SJSA1 (cell line): ENCODE measurements around the gene NRROS. TPM values are rescaled to one million over a fixed set of nuclear protein-coding genes. Genes with fewer than 3 reads are reported as not detected.

Experiments used
- DNase-seq, 2 experiments: peaks; one replicate each; pipeline ENCODE4 v3.0.0-alpha.2; 2015 to 2020; ENCODE audit warnings: low spot score in 2 of 2, low read depth in 1 of 2
- H3K27ac ChIP-seq: fragments of 250-450 bp; sonication (Bioruptor Pico); 2 replicates; pipeline ENCODE4 v1.5.1; 2020; ENCODE audit warnings: mild to moderate bottlenecking, moderate library complexity
- H3K27me3 ChIP-seq: fragments of 250-450 bp; sonication (Bioruptor Pico); replicated peaks from 2 replicates; pipeline ENCODE4 v1.5.1; 2020; ENCODE audit warnings: mild to moderate bottlenecking, moderate library complexity
- H3K36me3 ChIP-seq: fragments of 250-450 bp; sonication (Bioruptor Pico); 2 replicates; pipeline ENCODE4 v1.5.1; 2020; ENCODE audit warnings: mild to moderate bottlenecking
- H3K4me1 ChIP-seq: fragments of 250-450 bp; sonication (Bioruptor Pico); replicated peaks from 2 replicates; pipeline ENCODE4 v1.6.1; 2021; ENCODE audit warnings: mild to moderate bottlenecking
- H3K4me3 ChIP-seq: fragments of 250-450 bp; sonication (Bioruptor Pico); 2 replicates; pipeline ENCODE4 v1.5.1; 2020; ENCODE audit warnings: mild to moderate bottlenecking
- H3K9me3 ChIP-seq: fragments of 250-450 bp; sonication (Bioruptor Pico); replicated peaks from 2 replicates; pipeline ENCODE4 v1.5.1; 2020; ENCODE audit warnings: mild to moderate bottlenecking
- total RNA-seq: library from RNA; depleted of rRNA; stranded (reverse); fragments of >200 nt; shearing (Covaris generic); gene quantifications from 2 replicates; pipeline ENCODE4 v1.2.3, GENCODE V29; 2014

The NRROS gene
- total RNA-seq, 1 experiment from 2014 or later: 0.11 TPM

GRCh38 chr3:196645897-196646665, 6.6 kb downstream of the NRROS start:
- no peaks in the 10 kb centered on the region for H3K36me3 ChIP-seq
- H3K9me3 ChIP-seq: no peaks in the 10 kb centered on the region
- peaks cover under 1% of the 10 kb centered on the region for H3K4me1 ChIP-seq
- H3K4me3 ChIP-seq: no peak overlapping the region
- H3K27ac ChIP-seq: no peak overlapping the region
- no peak for DNase-seq
- no peaks in the 10 kb centered on the region; the same call in none of the 2 replicates for H3K27me3 ChIP-seq

- Histone ChIP-seq H3K36me3 (no peaks in the 10 kb centered on the region), H3K27ac (no peak overlapping the region), H3K4me3 (no peak overlapping the region), H3K9me3 (no peaks in the 10 kb centered on the region), H3K27me3 (no peaks in the 10 kb centered on the region; the same call in none of the 2 replicates), H3K4me1 (peaks cover 4% of the 10 kb centered on the region)
- no peak for DNase-seq
Measured at GRCh38 chr3:196646666-196647216, 7.2 kb downstream of the NRROS start.

DNA sequence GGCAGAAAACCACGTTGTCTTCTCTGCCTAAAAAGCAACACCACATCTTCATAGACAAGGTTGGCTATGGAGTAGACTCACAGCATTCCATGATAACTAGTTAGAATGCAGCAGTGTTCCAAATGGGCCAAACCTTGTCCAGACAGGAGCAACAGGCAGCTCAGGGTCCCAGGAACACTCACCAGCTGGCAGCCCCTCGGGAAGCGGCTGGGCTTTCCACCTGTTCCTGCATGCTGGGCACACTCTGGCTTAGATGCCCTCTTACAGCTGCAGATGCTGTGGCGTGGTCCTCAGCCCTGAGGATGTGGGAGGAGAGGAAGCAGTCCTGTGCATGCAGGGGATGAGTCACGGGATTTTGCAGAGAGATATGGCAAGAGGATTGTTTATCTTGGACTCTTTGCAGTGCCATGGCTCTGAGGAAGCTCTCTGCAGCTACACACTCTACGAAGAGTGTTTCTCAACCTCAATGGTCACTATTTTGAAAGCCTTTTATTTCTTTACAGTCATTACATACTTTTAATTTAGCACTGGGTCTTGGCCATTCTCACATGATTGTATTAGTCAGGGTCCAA, 11.3 kb downstream of the NRROS start:
- Histone ChIP-seq H3K4me3 (no peak overlapping the region), H3K9me3 (no peaks in the 10 kb centered on the region), H3K4me1 (peaks cover 4% of the 10 kb centered on the region), H3K27ac (no peak overlapping the region), H3K36me3 (no peaks in the 10 kb centered on the region), H3K27me3 (no peaks in the 10 kb centered on the region; the same call in 1 of the 2 replicates)
- peak; percentile 23 to 55 for DNase-seq

DNA sequence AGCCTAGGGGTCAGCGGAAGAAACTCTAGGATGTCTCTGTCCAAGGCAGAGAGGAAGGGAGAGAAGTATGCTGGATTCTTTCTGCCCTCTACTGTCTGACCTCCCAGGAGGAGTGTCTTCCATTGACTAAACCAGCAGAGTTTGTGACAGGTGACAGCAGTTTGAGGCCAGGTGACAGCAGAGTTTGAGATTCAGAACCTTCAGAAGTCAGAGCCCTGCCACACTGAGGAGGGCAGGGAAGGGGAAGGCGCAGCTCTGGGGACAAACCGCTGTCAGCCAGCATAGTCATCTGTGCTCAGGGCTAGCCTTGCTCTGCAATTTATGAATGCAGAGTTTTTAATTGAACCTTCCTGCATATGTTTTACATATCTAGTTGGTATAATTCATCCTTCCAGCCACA, 12.3 kb downstream of the NRROS start:
- no peaks in the 10 kb centered on the region for H3K9me3 ChIP-seq
- H3K27ac ChIP-seq: no peak overlapping the region
- no peaks in the 10 kb centered on the region; the same call in 1 of the 2 replicates for H3K27me3 ChIP-seq

GRCh38 chr3:196652961-196653795, 13.7 kb downstream of the NRROS start:
- no peaks in the 10 kb centered on the region for H3K9me3 ChIP-seq

More for the DNA sequence above, 12.3 kb downstream of the NRROS start:
- no peak overlapping the region for H3K4me3 ChIP-seq
- no peaks in the 10 kb centered on the region for H3K36me3 ChIP-seq
- no peak for DNase-seq
- peaks cover 4% of the 10 kb centered on the region for H3K4me1 ChIP-seq

DNA sequence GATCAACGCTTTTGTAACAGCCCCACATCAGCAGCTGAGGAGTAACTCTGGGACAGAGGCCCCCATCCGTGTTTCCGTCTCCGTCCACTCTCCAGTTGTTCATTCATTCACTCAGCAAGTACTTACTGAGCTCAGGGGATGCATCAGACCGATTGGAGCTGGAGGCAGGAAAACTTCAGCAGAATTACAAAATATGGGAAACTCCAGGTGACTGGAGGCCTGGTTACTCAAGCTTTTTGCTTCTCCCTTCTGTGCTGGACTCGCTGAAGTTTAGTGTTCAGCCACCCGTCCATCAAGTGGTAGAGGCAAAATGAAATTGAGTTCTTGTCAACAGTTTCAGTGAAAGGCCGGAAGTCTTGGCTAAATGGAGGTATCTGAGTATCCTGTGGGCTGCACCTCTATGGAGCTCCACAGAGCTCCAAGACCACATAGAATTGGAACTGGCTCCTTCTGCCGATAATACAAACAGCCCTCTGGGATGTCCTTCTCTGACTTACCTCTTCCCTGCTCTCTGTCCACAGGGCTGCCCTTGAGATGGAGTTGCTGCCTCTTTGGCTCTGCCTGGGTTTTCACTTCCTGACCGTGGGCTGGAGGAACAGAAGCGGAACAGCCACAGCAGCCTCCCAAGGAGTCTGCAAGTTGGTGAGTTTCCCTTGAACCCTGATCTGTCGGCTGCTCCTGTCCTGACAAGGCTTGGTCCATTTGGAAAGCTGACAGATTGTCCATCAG, 14.7 kb downstream of the NRROS start:
- DNase-seq: no peak
- no peak overlapping the region for H3K27ac ChIP-seq

More at GRCh38 chr3:196652961-196653795, 13.7 kb downstream of the NRROS start:
- H3K4me1 ChIP-seq: peaks cover 4% of the 10 kb centered on the region
- no peak overlapping the region for H3K27ac ChIP-seq
- H3K36me3 ChIP-seq: no peaks in the 10 kb centered on the region
- peaks cover 3% of the 10 kb centered on the region; the same call in 1 of the 2 replicates for H3K27me3 ChIP-seq
- no peak for DNase-seq
- no peak overlapping the region for H3K4me3 ChIP-seq

GRCh38 chr3:196654735-196655090, 15.2 kb downstream of the NRROS start:
- Histone ChIP-seq H3K4me1 (peaks cover 4% of the 10 kb centered on the region), H3K9me3 (no peaks in the 10 kb centered on the region), H3K4me3 (no peak overlapping the region), H3K27ac (no peak overlapping the region), H3K27me3 (peaks cover 5% of the 10 kb centered on the region; the same call in 1 of the 2 replicates), H3K36me3 (no peaks in the 10 kb centered on the region)
- no peak for DNase-seq

More for the DNA sequence above, 14.7 kb downstream of the NRROS start:
- Histone ChIP-seq H3K9me3 (no peaks in the 10 kb centered on the region), H3K4me3 (no peak overlapping the region), H3K36me3 (no peaks in the 10 kb centered on the region), H3K4me1 (peaks cover 4% of the 10 kb centered on the region), H3K27me3 (peaks cover 5% of the 10 kb centered on the region; the same call in 1 of the 2 replicates)

DNA sequence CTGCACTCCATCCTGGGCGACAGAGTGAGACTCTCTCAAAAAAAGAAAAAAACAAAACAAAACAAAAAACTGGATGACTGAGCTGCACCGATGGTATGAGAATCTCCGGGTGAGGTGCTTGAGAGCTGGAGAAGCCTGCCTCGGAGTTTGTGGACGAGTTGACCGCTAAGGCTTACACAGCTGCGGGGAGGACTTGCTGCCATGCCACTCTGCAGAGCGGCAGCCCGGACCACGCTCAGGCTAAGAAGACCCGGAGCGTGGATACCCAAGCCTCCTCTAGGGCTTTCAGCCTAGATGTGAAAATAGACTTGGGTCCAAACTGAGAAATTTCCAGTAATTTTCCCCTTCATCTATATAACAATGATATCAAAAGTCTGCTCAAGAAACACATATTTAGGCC, 16.0 kb downstream of the NRROS start:
- no peak overlapping the region for H3K4me3 ChIP-seq
- H3K27ac ChIP-seq: no peak overlapping the region
- H3K9me3 ChIP-seq: no peaks in the 10 kb centered on the region
- DNase-seq: no peak
- peaks cover 4% of the 10 kb centered on the region for H3K4me1 ChIP-seq
- peaks cover 5% of the 10 kb centered on the region; the same call in 1 of the 2 replicates for H3K27me3 ChIP-seq
- H3K36me3 ChIP-seq: no peaks in the 10 kb centered on the region

GRCh38 chr3:196656213-196656612, 16.7 kb downstream of the NRROS start:
- Histone ChIP-seq H3K27me3 (peaks cover 5% of the 10 kb centered on the region; the same call in 1 of the 2 replicates), H3K36me3 (no peaks in the 10 kb centered on the region), H3K4me1 (peaks cover 2% of the 10 kb centered on the region), H3K4me3 (no peak overlapping the region), H3K27ac (no peak overlapping the region), H3K9me3 (no peaks in the 10 kb centered on the region)
- no peak for DNase-seq

DNA sequence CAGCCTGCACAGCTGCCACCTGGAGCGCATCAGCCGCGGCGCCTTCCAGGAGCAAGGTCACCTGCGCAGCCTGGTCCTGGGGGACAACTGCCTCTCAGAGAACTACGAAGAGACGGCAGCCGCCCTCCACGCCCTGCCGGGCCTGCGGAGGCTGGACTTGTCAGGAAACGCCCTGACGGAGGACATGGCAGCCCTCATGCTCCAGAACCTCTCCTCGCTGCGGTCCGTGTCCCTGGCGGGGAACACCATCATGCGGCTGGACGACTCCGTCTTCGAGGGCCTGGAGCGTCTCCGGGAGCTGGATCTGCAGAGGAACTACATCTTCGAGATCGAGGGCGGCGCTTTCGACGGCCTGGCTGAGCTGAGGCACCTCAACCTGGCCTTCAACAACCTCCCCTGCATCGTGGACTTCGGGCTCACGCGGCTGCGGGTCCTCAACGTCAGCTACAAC, 20.4 kb downstream of the NRROS start:
- Histone ChIP-seq H3K27me3 (0 out of 2 replicates have a peak, but pooled peaks cover 5% of the 10 kb centered on the region), H3K9me3 (no peaks in the 10 kb centered on the region), H3K27ac (no peak overlapping the region), H3K4me3 (no peak overlapping the region), H3K4me1 (no peaks in the 10 kb centered on the region), H3K36me3 (no peaks in the 10 kb centered on the region)
- no peak for DNase-seq

GRCh38 chr3:196660381-196661166, 21.1 kb downstream of the NRROS start:
- Histone ChIP-seq H3K4me1 (no peaks in the 10 kb centered on the region), H3K4me3 (no peak overlapping the region), H3K27me3 (0 out of 2 replicates have a peak, but pooled peaks cover 5% of the 10 kb centered on the region), H3K27ac (no peak overlapping the region), H3K36me3 (no peaks in the 10 kb centered on the region), H3K9me3 (no peaks in the 10 kb centered on the region)
- DNase-seq: no peak

DNA sequence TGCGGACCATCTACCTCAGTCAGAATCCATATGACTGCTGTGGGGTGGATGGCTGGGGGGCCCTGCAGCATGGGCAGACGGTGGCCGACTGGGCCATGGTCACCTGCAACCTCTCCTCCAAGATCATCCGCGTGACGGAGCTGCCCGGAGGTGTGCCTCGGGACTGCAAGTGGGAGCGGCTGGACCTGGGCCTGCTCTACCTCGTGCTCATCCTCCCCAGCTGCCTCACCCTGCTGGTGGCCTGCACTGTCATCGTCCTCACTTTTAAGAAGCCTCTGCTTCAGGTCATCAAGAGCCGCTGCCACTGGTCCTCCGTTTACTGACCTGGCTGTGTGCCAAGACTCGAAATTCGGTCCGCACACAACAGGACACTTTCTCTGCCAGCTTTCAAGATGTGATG, 21.9 kb downstream of the NRROS start:
- Histone ChIP-seq H3K4me3 (no peak overlapping the region), H3K9me3 (no peaks in the 10 kb centered on the region), H3K36me3 (no peaks in the 10 kb centered on the region), H3K27me3 (0 out of 2 replicates have a peak, but pooled peaks cover 5% of the 10 kb centered on the region), H3K27ac (no peak overlapping the region), H3K4me1 (no peaks in the 10 kb centered on the region)
- DNase-seq: no peak
